ENCODE data around the gene CNTNAP5. TPM values are rescaled to one million over a fixed set of nuclear protein-coding genes. Genes with fewer than 3 reads are reported as not detected.

The CNTNAP5 gene
- polyA plus RNA-seq, 1 donor, result 2.2 TPM

DNA sequence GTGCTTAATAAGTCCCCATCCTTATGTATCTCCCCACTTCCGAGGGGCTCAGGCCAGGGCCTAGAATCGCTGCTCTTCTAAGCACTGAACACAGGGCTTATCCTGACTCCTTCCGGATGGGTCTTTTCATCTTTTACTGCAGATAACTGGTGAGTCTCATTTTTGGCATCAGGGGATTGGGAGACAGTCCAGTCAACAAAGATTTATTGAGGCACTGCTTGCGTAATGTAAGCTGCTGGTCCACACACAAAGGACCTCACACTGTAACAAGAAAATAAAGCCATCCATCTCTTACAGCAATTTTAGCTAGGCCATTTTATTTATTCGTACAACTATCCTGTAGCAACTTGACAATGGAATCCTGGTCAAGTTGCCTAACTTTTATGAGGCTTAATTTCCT is 600.5 kb downstream of the CNTNAP5 start:
- Histone ChIP-seq H3K27me3 (ENCODE audit: control insufficient read depth, insufficient read depth, low read length) (no peaks in the 10 kb centered on the region), H3K4me1 (ENCODE audit: control insufficient read depth, insufficient read depth, low read length) (no peaks in the 10 kb centered on the region), H3K4me3 (ENCODE audit: low read length) (no peak overlapping the region), H3K27ac (ENCODE audit: low read length) (no peak overlapping the region), H3K9me3 (ENCODE audit: control insufficient read depth, low read depth, low read length) (no peaks in the 10 kb centered on the region), H3K36me3 (ENCODE audit: control insufficient read depth, insufficient read depth, low read length) (no peaks in the 10 kb centered on the region)
- no CpG with 5 or more reads among the region's 5 CpGs for WGBS (ENCODE audit: insufficient coverage, low lambda C conversion rate)
- no peak for DNase-seq

DNA sequence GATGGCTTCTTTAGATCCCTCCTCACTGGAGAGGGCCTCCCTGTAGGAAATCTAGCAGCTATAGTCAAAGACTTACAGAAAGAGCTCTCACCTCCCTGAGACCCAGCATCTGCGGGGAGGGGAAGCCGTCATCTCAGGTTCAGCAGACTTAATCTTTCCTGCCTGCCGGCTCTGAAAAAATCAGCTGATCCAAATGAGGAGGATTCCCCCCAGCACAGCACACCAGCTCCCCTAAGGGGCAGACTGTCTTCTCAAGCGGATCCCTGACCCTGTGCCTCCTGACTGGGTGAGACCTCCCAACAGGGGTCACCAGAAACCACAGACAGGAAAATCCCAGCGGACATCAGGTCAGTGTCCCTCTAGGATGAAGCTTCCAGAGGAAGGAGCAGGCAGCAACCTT is 601.9 kb downstream of the CNTNAP5 start:
- no peak for DNase-seq
- no peak overlapping the region for H3K27ac ChIP-seq (ENCODE audit: low read length)
- no peaks in the 10 kb centered on the region for H3K4me1 ChIP-seq (ENCODE audit: control insufficient read depth, insufficient read depth, low read length)
- no peaks in the 10 kb centered on the region for H3K36me3 ChIP-seq (ENCODE audit: control insufficient read depth, insufficient read depth, low read length)
- no CpG with 5 or more reads among the region's 5 CpGs for WGBS (ENCODE audit: insufficient coverage, low lambda C conversion rate)
- H3K27me3 ChIP-seq (ENCODE audit: control insufficient read depth, insufficient read depth, low read length), result no peaks in the 10 kb centered on the region
- no peak overlapping the region for H3K4me3 ChIP-seq (ENCODE audit: low read length)
- no peaks in the 10 kb centered on the region for H3K9me3 ChIP-seq (ENCODE audit: control insufficient read depth, low read depth, low read length)

DNA sequence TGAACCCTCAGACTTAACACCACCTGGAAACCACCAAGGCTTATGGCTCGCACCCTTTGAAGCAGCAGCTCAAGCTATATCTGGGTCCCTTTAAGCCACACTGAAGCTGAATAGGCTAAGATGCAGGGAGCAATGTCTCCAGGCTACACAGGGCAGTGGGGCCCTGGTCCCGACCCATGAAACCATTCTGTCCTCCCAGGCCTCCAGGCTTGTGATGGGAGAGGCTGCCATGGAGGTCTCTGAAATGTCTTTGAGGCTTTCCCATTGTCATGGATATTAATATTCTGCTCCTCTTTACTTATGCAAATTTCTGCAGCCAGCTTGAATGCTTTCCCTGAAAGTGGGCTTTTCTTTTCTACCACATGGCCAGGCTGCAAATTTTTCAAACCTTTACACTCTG is 608.7 kb downstream of the CNTNAP5 start:
- H3K27ac ChIP-seq (ENCODE audit: low read length), result no peak overlapping the region
- H3K4me3 ChIP-seq (ENCODE audit: low read length), result no peak overlapping the region
- H3K4me1 ChIP-seq (ENCODE audit: control insufficient read depth, insufficient read depth, low read length), result no peaks in the 10 kb centered on the region
- no peaks in the 10 kb centered on the region for H3K36me3 ChIP-seq (ENCODE audit: control insufficient read depth, insufficient read depth, low read length)
- no peaks in the 10 kb centered on the region for H3K9me3 ChIP-seq (ENCODE audit: control insufficient read depth, low read depth, low read length)
- no CpG with 5 or more reads among the region's 2 CpGs for WGBS (ENCODE audit: insufficient coverage, low lambda C conversion rate)
- no peaks in the 10 kb centered on the region for H3K27me3 ChIP-seq (ENCODE audit: control insufficient read depth, insufficient read depth, low read length)
- no peak for DNase-seq

DNA sequence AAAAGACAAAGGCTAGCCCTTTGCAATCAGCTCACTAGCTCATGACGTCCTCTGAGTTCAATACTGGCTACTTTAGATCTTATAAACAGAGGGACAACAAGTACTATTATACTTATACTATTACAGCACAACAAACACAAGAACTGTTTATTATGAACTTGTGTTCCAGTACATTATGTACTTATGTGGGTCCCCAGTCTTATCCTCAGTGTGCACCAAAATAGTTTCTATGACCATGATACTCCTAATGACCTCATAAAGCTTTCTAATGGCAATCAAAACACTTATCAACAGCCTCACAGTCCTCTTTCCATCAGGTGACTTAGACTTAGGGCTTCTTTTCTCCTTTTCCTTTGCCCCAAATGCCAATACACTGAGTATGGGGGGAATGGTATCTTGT is 614.4 kb downstream of the CNTNAP5 start:
- no peaks in the 10 kb centered on the region for H3K4me1 ChIP-seq (ENCODE audit: control insufficient read depth, insufficient read depth, low read length)
- no peaks in the 10 kb centered on the region for H3K27me3 ChIP-seq (ENCODE audit: control insufficient read depth, insufficient read depth, low read length)
- no CpG with 5 or more reads among the region's 1 CpG for WGBS (ENCODE audit: insufficient coverage, low lambda C conversion rate)
- H3K36me3 ChIP-seq (ENCODE audit: control insufficient read depth, insufficient read depth, low read length), result no peaks in the 10 kb centered on the region
- no peak overlapping the region for H3K27ac ChIP-seq (ENCODE audit: low read length)
- no peak overlapping the region for H3K4me3 ChIP-seq (ENCODE audit: low read length)
- H3K9me3 ChIP-seq (ENCODE audit: control insufficient read depth, low read depth, low read length), result no peaks in the 10 kb centered on the region
- no peak for DNase-seq

DNA sequence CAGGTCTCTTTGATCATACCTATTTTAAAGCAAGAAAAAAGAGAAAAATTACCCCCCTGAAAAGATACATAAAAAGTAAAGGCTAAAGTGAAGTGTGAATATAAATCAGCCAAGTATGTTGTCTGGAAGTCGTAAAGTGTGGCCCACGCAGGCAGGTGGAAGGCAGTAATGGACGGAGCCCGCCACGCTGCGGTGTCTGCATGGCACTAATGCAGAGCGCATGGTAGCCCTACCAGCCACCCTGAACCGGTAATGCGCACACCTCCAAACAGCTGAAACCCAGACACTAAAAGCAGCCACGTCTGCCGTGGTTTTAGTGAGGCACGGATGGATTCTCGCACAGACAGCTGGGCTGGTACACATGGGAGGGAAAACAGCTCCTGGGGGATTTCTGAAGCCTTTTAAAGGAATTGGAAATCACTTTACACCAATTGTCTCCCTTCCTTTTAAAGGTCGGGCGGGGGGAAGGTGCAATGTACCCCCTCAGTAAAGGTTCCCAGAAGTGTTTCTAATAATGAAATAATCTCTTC is 615.2 kb downstream of the CNTNAP5 start:
- no peaks in the 10 kb centered on the region for H3K4me1 ChIP-seq (ENCODE audit: control insufficient read depth, insufficient read depth, low read length)
- H3K27me3 ChIP-seq (ENCODE audit: control insufficient read depth, insufficient read depth, low read length), result no peaks in the 10 kb centered on the region
- no CpG with 5 or more reads among the region's 15 CpGs for WGBS (ENCODE audit: insufficient coverage, low lambda C conversion rate)
- no peaks in the 10 kb centered on the region for H3K36me3 ChIP-seq (ENCODE audit: control insufficient read depth, insufficient read depth, low read length)
- H3K9me3 ChIP-seq (ENCODE audit: control insufficient read depth, low read depth, low read length), result no peaks in the 10 kb centered on the region
- no peak for DNase-seq
- H3K27ac ChIP-seq (ENCODE audit: low read length), result no peak overlapping the region
- H3K4me3 ChIP-seq (ENCODE audit: low read length), result no peak overlapping the region

DNA sequence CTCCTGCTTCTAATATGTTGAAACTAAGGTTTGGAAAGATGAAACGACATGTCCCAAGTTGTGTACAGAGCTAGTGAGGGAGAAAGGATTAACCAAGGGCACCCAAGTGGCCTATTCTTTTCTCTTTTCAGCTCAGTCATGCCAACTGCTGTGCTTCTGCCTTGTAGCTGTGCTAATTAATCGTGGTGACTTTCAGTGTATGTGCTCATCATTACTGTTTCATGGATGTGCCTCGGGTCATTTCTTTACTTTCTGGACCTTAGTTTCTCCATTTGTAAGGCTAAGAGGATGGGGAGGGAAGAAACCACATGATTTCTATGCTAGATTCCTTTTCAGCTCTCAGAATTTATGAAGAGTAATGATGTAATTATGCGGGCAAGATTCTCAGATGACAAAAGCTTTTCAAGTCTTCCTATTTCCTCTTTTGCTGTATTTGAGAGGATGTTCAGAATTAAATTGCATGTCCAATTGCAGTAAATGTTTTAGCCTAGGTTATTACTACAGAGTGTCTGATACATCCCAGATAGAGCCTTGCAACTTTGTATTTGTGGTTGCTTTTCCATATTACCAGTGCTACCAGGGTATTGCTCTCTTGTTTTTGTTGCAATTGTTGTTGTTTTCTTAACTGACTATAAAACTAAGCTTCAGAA is 621.2 kb downstream of the CNTNAP5 start:
- Histone ChIP-seq H3K9me3 (ENCODE audit: control insufficient read depth, low read depth, low read length) (no peaks in the 10 kb centered on the region), H3K4me1 (ENCODE audit: control insufficient read depth, insufficient read depth, low read length) (no peaks in the 10 kb centered on the region), H3K27ac (ENCODE audit: low read length) (no peak overlapping the region), H3K4me3 (ENCODE audit: low read length) (no peak overlapping the region), H3K36me3 (ENCODE audit: control insufficient read depth, insufficient read depth, low read length) (no peaks in the 10 kb centered on the region), H3K27me3 (ENCODE audit: control insufficient read depth, insufficient read depth, low read length) (no peaks in the 10 kb centered on the region)
- no peak for DNase-seq
- WGBS (ENCODE audit: insufficient coverage, low lambda C conversion rate), result no CpG with 5 or more reads among the region's 4 CpGs

DNA sequence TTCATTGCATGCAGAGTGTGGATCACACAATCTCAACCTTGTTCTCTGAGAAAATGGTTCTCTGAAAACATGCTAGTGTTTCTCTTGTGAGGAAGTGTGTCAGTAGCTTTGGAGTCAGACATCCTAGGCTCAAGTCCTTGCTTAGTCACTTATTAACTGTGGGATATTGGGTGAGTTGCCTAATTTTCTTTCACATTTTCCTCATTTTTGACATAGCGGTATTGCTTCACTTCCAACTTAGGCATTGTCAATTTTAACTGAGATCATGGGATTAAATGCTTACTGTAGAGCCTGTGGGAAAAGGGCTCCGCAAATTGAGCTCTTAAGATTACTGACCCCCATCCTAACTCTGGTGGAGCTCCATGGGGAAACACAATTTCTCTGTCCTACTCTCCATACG is 622.2 kb downstream of the CNTNAP5 start:
- Histone ChIP-seq H3K27me3 (ENCODE audit: control insufficient read depth, insufficient read depth, low read length) (no peaks in the 10 kb centered on the region), H3K27ac (ENCODE audit: low read length) (no peak overlapping the region), H3K4me1 (ENCODE audit: control insufficient read depth, insufficient read depth, low read length) (no peaks in the 10 kb centered on the region), H3K9me3 (ENCODE audit: control insufficient read depth, low read depth, low read length) (no peaks in the 10 kb centered on the region), H3K36me3 (ENCODE audit: control insufficient read depth, insufficient read depth, low read length) (no peaks in the 10 kb centered on the region), H3K4me3 (ENCODE audit: low read length) (no peak overlapping the region)
- no peak for DNase-seq
- WGBS (ENCODE audit: insufficient coverage, low lambda C conversion rate), result 83% methylated on average over 1 of the region's 3 CpGs

DNA sequence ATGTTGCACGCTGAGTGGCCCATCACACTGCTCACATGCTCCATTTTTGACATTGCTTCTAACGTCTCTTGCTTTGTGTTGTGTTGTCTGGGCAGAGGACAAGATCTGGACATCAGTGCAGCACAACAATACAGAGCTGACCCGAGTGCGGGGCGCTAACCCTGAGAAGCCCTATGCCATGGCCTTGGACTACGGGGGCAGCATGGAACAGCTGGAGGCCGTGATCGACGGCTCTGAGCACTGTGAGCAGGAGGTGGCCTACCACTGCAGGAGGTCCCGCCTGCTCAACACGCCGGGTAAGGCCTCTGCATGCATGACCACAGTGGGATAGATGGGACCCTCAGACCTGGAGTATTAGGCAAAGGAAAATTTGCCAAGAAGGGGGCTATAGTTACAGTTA is 622.6 kb downstream of the CNTNAP5 start:
- no peaks in the 10 kb centered on the region for H3K36me3 ChIP-seq (ENCODE audit: control insufficient read depth, insufficient read depth, low read length)
- DNase-seq, result no peak
- no peaks in the 10 kb centered on the region for H3K4me1 ChIP-seq (ENCODE audit: control insufficient read depth, insufficient read depth, low read length)
- H3K4me3 ChIP-seq (ENCODE audit: low read length), result no peak overlapping the region
- WGBS (ENCODE audit: insufficient coverage, low lambda C conversion rate), result no CpG with 5 or more reads among the region's 12 CpGs
- H3K27me3 ChIP-seq (ENCODE audit: control insufficient read depth, insufficient read depth, low read length), result no peaks in the 10 kb centered on the region
- no peaks in the 10 kb centered on the region for H3K9me3 ChIP-seq (ENCODE audit: control insufficient read depth, low read depth, low read length)
- H3K27ac ChIP-seq (ENCODE audit: low read length), result no peak overlapping the region

DNA sequence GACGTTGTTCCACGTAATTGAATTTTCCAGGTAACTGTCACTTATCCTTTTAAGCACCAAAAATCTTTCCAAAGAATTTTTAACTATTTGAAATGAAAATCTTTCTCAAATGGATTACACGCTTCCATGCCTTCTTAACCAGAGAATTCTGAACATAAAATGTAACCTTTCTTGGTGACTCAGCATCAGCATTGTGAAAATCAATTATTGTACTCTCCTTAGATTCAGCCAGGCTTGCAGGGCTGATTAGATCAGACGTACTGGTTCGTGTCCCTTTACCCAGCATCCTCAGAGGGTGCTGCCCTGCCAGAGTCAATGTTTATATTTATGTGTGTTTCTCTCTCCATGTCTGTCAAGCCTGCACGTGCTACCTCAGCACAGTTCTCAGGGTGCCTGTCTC is 623.9 kb downstream of the CNTNAP5 start:
- H3K36me3 ChIP-seq (ENCODE audit: control insufficient read depth, insufficient read depth, low read length), result no peaks in the 10 kb centered on the region
- H3K27ac ChIP-seq (ENCODE audit: low read length), result no peak overlapping the region
- H3K4me1 ChIP-seq (ENCODE audit: control insufficient read depth, insufficient read depth, low read length), result no peaks in the 10 kb centered on the region
- no peaks in the 10 kb centered on the region for H3K9me3 ChIP-seq (ENCODE audit: control insufficient read depth, low read depth, low read length)
- WGBS (ENCODE audit: insufficient coverage, low lambda C conversion rate), result 80% methylated on average over 1 of the region's 6 CpGs
- DNase-seq, result no peak
- H3K4me3 ChIP-seq (ENCODE audit: low read length), result no peak overlapping the region
- no peaks in the 10 kb centered on the region for H3K27me3 ChIP-seq (ENCODE audit: control insufficient read depth, insufficient read depth, low read length)

DNA sequence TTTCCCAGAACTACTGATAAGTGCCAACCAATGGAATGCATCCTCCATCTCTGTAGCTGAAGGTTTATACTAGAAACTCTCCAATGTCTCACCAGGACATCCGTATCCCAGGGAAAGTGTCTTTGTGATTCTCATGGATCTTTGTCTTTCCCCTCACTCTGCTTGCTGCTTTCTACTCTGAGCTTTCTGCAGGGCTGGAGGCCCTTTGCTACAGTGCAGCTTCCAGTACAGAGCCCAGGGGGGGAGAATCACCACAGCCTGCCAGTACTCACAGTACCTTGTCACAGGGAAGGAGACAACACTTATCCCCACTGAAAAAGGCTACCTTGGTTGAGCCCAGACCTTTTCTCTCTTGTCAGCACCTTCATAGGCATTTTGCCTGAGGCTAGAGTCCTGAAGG is 627.0 kb downstream of the CNTNAP5 start:
- no peak overlapping the region for H3K4me3 ChIP-seq (ENCODE audit: low read length)
- no CpG with 5 or more reads among the region's 1 CpG for WGBS (ENCODE audit: insufficient coverage, low lambda C conversion rate)
- H3K27ac ChIP-seq (ENCODE audit: low read length), result no peak overlapping the region
- DNase-seq, result no peak
- no peaks in the 10 kb centered on the region for H3K27me3 ChIP-seq (ENCODE audit: control insufficient read depth, insufficient read depth, low read length)
- H3K9me3 ChIP-seq (ENCODE audit: control insufficient read depth, low read depth, low read length), result no peaks in the 10 kb centered on the region
- H3K4me1 ChIP-seq (ENCODE audit: control insufficient read depth, insufficient read depth, low read length), result no peaks in the 10 kb centered on the region
- no peaks in the 10 kb centered on the region for H3K36me3 ChIP-seq (ENCODE audit: control insufficient read depth, insufficient read depth, low read length)

DNA sequence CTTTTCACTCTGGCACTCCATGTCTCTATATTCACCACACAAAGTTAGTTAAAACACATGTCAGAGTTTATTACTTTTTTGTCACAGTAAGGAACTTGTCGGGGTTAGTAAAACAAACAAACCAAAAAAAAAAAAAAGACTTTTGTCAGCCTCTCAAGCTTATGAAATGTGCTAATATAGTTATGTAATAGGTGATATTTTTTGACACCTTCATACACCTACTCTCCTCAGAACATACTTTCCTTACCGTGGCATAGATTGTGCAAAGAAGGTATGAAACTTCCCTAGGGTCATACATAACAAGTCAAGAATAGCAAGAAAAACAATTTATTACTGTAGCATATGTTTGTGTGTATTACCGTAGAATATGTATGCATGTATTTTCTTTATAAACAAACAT is 633.3 kb downstream of the CNTNAP5 start:
- H3K27me3 ChIP-seq (ENCODE audit: control insufficient read depth, insufficient read depth, low read length), result no peaks in the 10 kb centered on the region
- no peaks in the 10 kb centered on the region for H3K36me3 ChIP-seq (ENCODE audit: control insufficient read depth, insufficient read depth, low read length)
- no peak overlapping the region for H3K27ac ChIP-seq (ENCODE audit: low read length)
- H3K4me1 ChIP-seq (ENCODE audit: control insufficient read depth, insufficient read depth, low read length), result no peaks in the 10 kb centered on the region
- H3K9me3 ChIP-seq (ENCODE audit: control insufficient read depth, low read depth, low read length), result no peaks in the 10 kb centered on the region
- DNase-seq, result no peak
- 60% methylated on average over 2 of the region's 3 CpGs for WGBS (ENCODE audit: insufficient coverage, low lambda C conversion rate)
- no peak overlapping the region for H3K4me3 ChIP-seq (ENCODE audit: low read length)
